Prostate gland (tissue), 2 donors: ENCODE results near the gene BICD1. TPM values are rescaled to one million over a fixed set of nuclear protein-coding genes. Genes with fewer than 3 reads are reported as not detected.

Source experiments
- DNase-seq: peaks from one replicate; pipeline ENCODE4 v3.0.0-alpha.2; 2019; ENCODE audit warnings: low spot score
- H3K27ac ChIP-seq, 2 donors: fragments of 200-600 bp; sonication (generic); 2 replicates each; pipeline ENCODE4 v1.5.1; 2017 to 2019
- H3K27me3 ChIP-seq: fragments of 200-600 bp; sonication (generic); replicated peaks from 2 replicates; pipeline ENCODE4 v1.5.1; 2019; ENCODE audit not compliant: insufficient read depth
- H3K36me3 ChIP-seq, 2 donors: fragments of 200-600 bp; sonication (generic); 1 replicate in 1 of 2; 2 replicates in 1 of 2; pipeline versions ENCODE4 v1.5.1 to v1.8.1; 2017 to 2019
- H3K4me1 ChIP-seq: fragments of 200-600 bp; sonication (generic); replicated peaks from 2 replicates; pipeline ENCODE4 v1.5.1; 2019
- H3K4me3 ChIP-seq, 2 donors: fragments of 200-600 bp; sonication (generic); 2 replicates each; pipeline ENCODE4 v1.5.1; 2017 to 2019
- H3K9me3 ChIP-seq: fragments of 200-600 bp; sonication (generic); 2 replicates; pipeline ENCODE4 v1.5.1; 2017
- POLR2A ChIP-seq: fragments of 450-650 bp; IDR thresholded peaks from one replicate; pipeline ENCODE4 v1.6.1; 2016; ENCODE audit warnings: antibody characterized with exemption, mild to moderate bottlenecking
- POLR2AphosphoS5 ChIP-seq: sonication (generic); formaldehyde crosslinking; IDR thresholded peaks from one replicate; pipeline ENCODE4 v1.6.1; 2017; ENCODE audit warnings: antibody characterized with exemption
- WGBS: methylation state at CpG from one replicate; pipeline ENCODE4 v1.1.5; 2018; 5-methylcytosine and 5-hydroxymethylcytosine counted together
- intact Hi-C: fragments of 100-400 bp; cut with DNase I; formaldehyde crosslinking; loops from one replicate; pipeline ENCODE4 v1.14.2; 2022
- total RNA-seq, 2 donors: library from RNA; depleted of rRNA; stranded (reverse); fragments of >200 nt; gene quantifications; one replicate each; pipeline ENCODE4 v1.1.0, GENCODE V29; 2016
- TF ChIP-seq, protein P1 (sequence below), 4 experiments: fragments of 200-600 bp in 2 of 4; fragments of 450-650 bp in 2 of 4; sonication (generic) in 2 of 4; IDR thresholded peaks; 1 replicate in 3 of 4; 2 replicates in 1 of 4; pipeline ENCODE4 v1.5.1; 2016 to 2019; ENCODE audit warnings: antibody characterized with exemption in 4 of 4, mild to moderate bottlenecking in 2 of 4, moderate library complexity in 2 of 4

BICD1 gene
- total RNA-seq, 2 donors from 2014 or later: 8.6 to 26.2 TPM

DNA sequence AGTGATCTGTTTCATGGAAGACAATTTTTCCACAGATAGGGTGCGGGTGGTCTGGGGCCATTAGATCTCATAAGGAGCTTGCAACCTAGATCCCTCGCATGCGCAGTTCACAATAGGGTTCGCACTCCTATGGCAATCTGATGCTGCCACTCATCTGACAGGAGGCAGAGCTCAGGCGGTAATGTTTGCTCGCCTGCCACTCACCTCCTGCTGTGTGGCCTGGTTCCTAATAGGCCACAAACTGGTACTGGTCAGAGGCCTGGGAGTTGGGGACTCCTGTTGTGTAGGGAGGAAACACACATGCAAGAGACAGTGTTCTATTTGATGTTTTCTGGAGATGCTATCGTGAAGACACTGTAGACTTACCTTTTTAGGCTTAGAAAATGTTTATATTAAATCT lies 215.7 kb downstream of the BICD1 start:
- Histone ChIP-seq H3K4me3 (no peak overlapping the region), H3K27me3 (no peaks in the 10 kb centered on the region), H3K9me3 (no peaks in the 10 kb centered on the region), H3K36me3 (no peaks in the 10 kb centered on the region), H3K4me1 (no peaks in the 10 kb centered on the region), H3K27ac (no peak overlapping the region)
- WGBS: 94% methylated on average over 7 of the region's 7 CpGs
- no peak for DNase-seq
- intact Hi-C loops: no loop called here
- TF ChIP-seq, protein P1, sequence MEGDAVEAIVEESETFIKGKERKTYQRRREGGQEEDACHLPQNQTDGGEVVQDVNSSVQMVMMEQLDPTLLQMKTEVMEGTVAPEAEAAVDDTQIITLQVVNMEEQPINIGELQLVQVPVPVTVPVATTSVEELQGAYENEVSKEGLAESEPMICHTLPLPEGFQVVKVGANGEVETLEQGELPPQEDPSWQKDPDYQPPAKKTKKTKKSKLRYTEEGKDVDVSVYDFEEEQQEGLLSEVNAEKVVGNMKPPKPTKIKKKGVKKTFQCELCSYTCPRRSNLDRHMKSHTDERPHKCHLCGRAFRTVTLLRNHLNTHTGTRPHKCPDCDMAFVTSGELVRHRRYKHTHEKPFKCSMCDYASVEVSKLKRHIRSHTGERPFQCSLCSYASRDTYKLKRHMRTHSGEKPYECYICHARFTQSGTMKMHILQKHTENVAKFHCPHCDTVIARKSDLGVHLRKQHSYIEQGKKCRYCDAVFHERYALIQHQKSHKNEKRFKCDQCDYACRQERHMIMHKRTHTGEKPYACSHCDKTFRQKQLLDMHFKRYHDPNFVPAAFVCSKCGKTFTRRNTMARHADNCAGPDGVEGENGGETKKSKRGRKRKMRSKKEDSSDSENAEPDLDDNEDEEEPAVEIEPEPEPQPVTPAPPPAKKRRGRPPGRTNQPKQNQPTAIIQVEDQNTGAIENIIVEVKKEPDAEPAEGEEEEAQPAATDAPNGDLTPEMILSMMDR (IDR thresholded peaks at IDR 0.05): no peak
- no peak for TF ChIP-seq POLR2A
- no peak for TF ChIP-seq POLR2AphosphoS5

DNA sequence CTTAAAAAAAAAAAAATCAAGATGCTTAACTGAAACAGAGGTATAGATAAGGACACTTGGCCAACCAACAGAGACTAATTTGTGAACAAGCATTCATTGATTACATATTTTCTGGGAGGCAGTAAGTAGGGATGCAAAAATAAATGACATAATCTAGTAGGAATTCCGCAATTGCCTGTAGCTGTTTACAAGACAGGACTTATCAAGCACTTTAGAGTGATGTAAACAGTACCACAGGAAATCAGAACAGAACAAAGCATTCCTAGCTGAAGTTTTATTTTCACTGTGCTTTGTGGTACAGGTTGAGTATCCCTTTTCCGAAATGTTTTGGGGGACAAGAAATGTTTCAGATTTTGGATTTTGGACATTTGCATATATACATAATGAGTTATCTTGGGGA lies 224.5 kb downstream of the BICD1 start:
- intact Hi-C loops: no loop called here
- DNase-seq: no peak
- TF ChIP-seq POLR2A: no peak
- TF ChIP-seq POLR2AphosphoS5: no peak
- TF ChIP-seq, protein P1 (IDR thresholded peaks at IDR 0.05): no peak
- Histone ChIP-seq H3K4me1 (no peaks in the 10 kb centered on the region), H3K36me3 (no peaks in the 10 kb centered on the region), H3K27ac (no peak overlapping the region), H3K27me3 (no peaks in the 10 kb centered on the region), H3K9me3 (no peaks in the 10 kb centered on the region), H3K4me3 (no peak overlapping the region)
- WGBS: 77% methylated on average over 2 of the region's 2 CpGs

DNA sequence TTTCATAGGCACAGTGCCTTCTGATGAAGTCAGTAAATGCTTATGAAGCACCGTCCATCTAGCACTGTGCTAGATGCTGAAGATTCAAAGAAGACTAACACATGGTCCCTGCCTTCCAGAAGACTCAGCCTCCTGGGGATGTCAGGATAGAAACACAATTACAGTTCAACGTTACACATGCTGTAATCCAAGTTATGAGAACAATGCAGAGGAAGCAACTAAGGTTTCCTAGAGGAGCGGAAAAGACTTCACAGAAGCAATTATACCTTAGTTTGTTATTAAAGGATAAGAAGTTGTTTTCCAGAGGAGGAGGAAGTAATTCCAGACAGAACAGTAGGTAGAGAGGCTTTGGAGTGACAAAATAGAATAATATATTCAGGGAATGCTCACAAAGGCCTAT lies 225.8 kb downstream of the BICD1 start:
- no peak overlapping the region for H3K4me3 ChIP-seq
- no peaks in the 10 kb centered on the region for H3K27me3 ChIP-seq
- WGBS: 63% methylated on average over 3 of the region's 3 CpGs
- H3K9me3 ChIP-seq: no peaks in the 10 kb centered on the region
- H3K27ac ChIP-seq: no peak overlapping the region
- H3K36me3 ChIP-seq: no peaks in the 10 kb centered on the region
- TF ChIP-seq POLR2AphosphoS5 (no peak), POLR2A (no peak)
- TF ChIP-seq, protein P1 (IDR thresholded peaks at IDR 0.05): no peak
- intact Hi-C loops: no loop called here
- DNase-seq: no peak
- H3K4me1 ChIP-seq: no peaks in the 10 kb centered on the region

DNA sequence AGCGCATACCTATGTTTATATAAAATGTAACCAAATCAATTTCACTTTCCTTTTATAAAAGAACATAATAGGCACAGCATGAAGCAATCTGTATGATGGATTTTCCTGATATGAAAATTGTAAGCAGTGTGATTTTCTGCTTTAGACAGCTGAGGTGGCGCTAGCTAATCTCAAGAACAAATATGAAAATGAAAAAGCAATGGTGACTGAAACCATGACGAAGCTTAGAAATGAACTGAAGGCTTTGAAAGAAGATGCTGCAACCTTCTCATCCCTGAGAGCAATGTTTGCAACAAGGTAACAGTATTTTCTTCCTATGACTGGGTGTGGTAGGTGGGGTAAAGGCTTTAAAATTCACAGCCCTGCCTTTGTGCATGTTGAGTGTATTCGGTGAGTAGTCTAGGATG lies 227.7 kb downstream of the BICD1 start:
- TF ChIP-seq, protein P1 (IDR thresholded peaks at IDR 0.05): no peak
- TF ChIP-seq POLR2AphosphoS5 (no peak), POLR2A (no peak)
- no peaks in the 10 kb centered on the region for H3K9me3 ChIP-seq
- H3K4me3 ChIP-seq: no peak overlapping the region
- no peak overlapping the region for H3K27ac ChIP-seq
- intact Hi-C loops: no loop called here
- H3K27me3 ChIP-seq: no peaks in the 10 kb centered on the region
- H3K36me3 ChIP-seq: no peaks in the 10 kb centered on the region
- WGBS: 80% methylated on average over 4 of the region's 4 CpGs
- no peak for DNase-seq
- no peaks in the 10 kb centered on the region for H3K4me1 ChIP-seq

DNA sequence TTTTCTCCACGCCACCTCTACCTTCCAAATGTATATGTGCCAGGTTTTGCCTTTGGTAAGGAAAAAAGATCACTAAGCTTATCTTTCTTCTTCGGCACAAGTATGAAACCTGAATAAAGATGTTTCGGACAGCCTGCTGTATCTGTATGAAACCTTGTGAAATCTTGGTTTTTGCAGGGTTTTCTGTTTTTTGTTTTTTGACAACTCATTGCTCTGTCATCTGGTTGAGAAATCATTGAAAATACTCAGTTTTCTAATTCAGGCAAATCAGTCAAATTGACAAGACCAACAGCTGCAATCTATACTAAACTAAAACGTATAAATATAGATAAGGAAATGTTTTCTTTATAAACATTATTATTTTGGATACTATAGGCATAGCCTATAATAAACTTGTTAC lies 229.6 kb downstream of the BICD1 start:
- TF ChIP-seq POLR2A (no peak), POLR2AphosphoS5 (no peak)
- TF ChIP-seq, protein P1 (IDR thresholded peaks at IDR 0.05): no peak
- 90% methylated on average over 4 of the region's 4 CpGs for WGBS
- intact Hi-C loops: no loop called here

More for the DNA sequence above, 229.6 kb downstream of the BICD1 start:
- Histone ChIP-seq H3K27me3 (no peaks in the 10 kb centered on the region), H3K9me3 (no peaks in the 10 kb centered on the region), H3K4me3 (no peak overlapping the region), H3K4me1 (no peaks in the 10 kb centered on the region), H3K36me3 (no peaks in the 10 kb centered on the region), H3K27ac (no peak overlapping the region)
- no peak for DNase-seq
